HepG2 (cell line): ENCODE measurements around the gene SLC10A1. TPM values are rescaled to one million over a fixed set of nuclear protein-coding genes. Genes with fewer than 3 reads are reported as not detected.
A peak's percentile ranks its signal among the peaks of the same experiment; 100 is the strongest.

Experiments
- ATAD3A ChIP-seq: sonication (generic); formaldehyde crosslinking; IDR thresholded peaks from 2 replicates; pipeline ENCODE4 v1.4.0; 2020; ENCODE audit warnings: missing genetic modification reagents
- CREM ChIP-seq, 2 experiments: sonication (generic) in 1 of 2; formaldehyde crosslinking in 1 of 2; IDR thresholded peaks; 2 replicates each; pipeline versions ENCODE4 v1.4.0 to v1.6.1; 2016 to 2020; ENCODE audit warnings: antibody characterized with exemption in 1 of 2, mild to moderate bottlenecking in 1 of 2, missing genetic modification reagents in 1 of 2
- MAFF ChIP-seq: IDR thresholded peaks from 2 replicates; pipeline ENCODE4 v1.6.1; 2011; ENCODE audit warnings: low read depth, low read length, improper control_type of control experiment
- MXI1 ChIP-seq: IDR thresholded peaks from 3 replicates; pipeline ENCODE4 v1.6.1; 2012; ENCODE audit warnings: low read depth, low read length, inconsistent platforms, borderline replicate concordance
- NBN ChIP-seq: fragments of 450-650 bp; conservative IDR thresholded peaks from 2 replicates; pipeline ENCODE4 v1.6.1; 2017
- NFYB ChIP-seq: sonication (generic); formaldehyde crosslinking; IDR thresholded peaks from 2 replicates; pipeline ENCODE4 v1.4.0; 2020; ENCODE audit warnings: missing genetic modification reagents
- NKX3-1 ChIP-seq: sonication (generic); formaldehyde crosslinking; IDR thresholded peaks from 2 replicates; pipeline ENCODE4 v1.5.0; 2020; ENCODE audit warnings: missing genetic modification reagents
- NPAS2 ChIP-seq: sonication (generic); formaldehyde crosslinking; IDR thresholded peaks from 2 replicates; pipeline ENCODE4 v1.8.0; 2022; ENCODE audit warnings: mild to moderate bottlenecking, missing genetic modification reagents, borderline replicate concordance
- POLR2AphosphoS2 ChIP-seq: IDR thresholded peaks from 2 replicates; pipeline ENCODE4 v1.6.1; 2011; ENCODE audit warnings: low read depth, low read length, improper control_type of control experiment
- RAD21 ChIP-seq: fragments of 450-650 bp; formaldehyde crosslinking; IDR thresholded peaks from 2 replicates; pipeline ENCODE4 v1.5.0; 2020; ENCODE audit warnings: mild to moderate bottlenecking
- SNAPC5 ChIP-seq: sonication (generic); formaldehyde crosslinking; IDR thresholded peaks from 2 replicates; pipeline ENCODE4 v1.8.1; 2023; ENCODE audit warnings: mild to moderate bottlenecking, missing genetic modification reagents, borderline replicate concordance
- SOX13 ChIP-seq, 3 experiments: fragments of 450-650 bp in 1 of 3; sonication (generic) in 1 of 3; formaldehyde crosslinking in 1 of 3; IDR thresholded peaks in 2 of 3; conservative IDR thresholded peaks in 1 of 3; 2 replicates each; pipeline versions ENCODE4 v1.5.0 to v1.6.1; 2016 to 2020; ENCODE audit warnings: antibody characterized with exemption in 1 of 3, mild to moderate bottlenecking in 1 of 3, missing compliant biosample characterization in 1 of 3, missing genetic modification reagents in 1 of 3, moderate library complexity in 1 of 3
- YEATS4 ChIP-seq: sonication (generic); formaldehyde crosslinking; IDR thresholded peaks from 2 replicates; pipeline ENCODE4 v1.4.0; 2020; ENCODE audit warnings: missing genetic modification reagents, borderline replicate concordance
- ZBTB40 ChIP-seq, 2 experiments: fragments of 450-650 bp in 1 of 2; sonication (generic) in 1 of 2; formaldehyde crosslinking in 1 of 2; IDR thresholded peaks; 2 replicates each; pipeline versions ENCODE4 v1.6.1 to v1.8.0; 2016 to 2022; ENCODE audit warnings: antibody characterized with exemption in 1 of 2, mild to moderate bottlenecking in 1 of 2, missing genetic modification reagents in 1 of 2
- ZBTB7B ChIP-seq: sonication (generic); formaldehyde crosslinking; IDR thresholded peaks from 2 replicates; pipeline ENCODE4 v1.4.0; 2020; ENCODE audit warnings: missing genetic modification reagents
- ZNF121 ChIP-seq: sonication (generic); formaldehyde crosslinking; IDR thresholded peaks from 2 replicates; pipeline ENCODE4 v1.5.0; 2020; ENCODE audit warnings: mild to moderate bottlenecking, missing genetic modification reagents
- ZNF260 ChIP-seq: sonication (generic); formaldehyde crosslinking; IDR thresholded peaks from 2 replicates; pipeline ENCODE4 v1.4.0; 2020; ENCODE audit warnings: missing genetic modification reagents, low read depth, mild to moderate bottlenecking, borderline replicate concordance
- ZNF3 ChIP-seq: IDR thresholded peaks from 2 replicates; pipeline ENCODE4 v1.7.0; 2017; ENCODE audit warnings: inconsistent platforms
- ZNF326 ChIP-seq: sonication (generic); formaldehyde crosslinking; IDR thresholded peaks from 2 replicates; pipeline ENCODE4 v1.4.0; 2020; ENCODE audit warnings: missing genetic modification reagents, borderline replicate concordance
- ZNF562 ChIP-seq: sonication (generic); formaldehyde crosslinking; IDR thresholded peaks from 2 replicates; pipeline ENCODE4 v1.8.0; 2022; ENCODE audit warnings: missing genetic modification reagents, borderline replicate concordance
- ZNF589 ChIP-seq: sonication (generic); formaldehyde crosslinking; conservative IDR thresholded peaks from 2 replicates; pipeline ENCODE4 v1.8.0; 2022; ENCODE audit warnings: mild to moderate bottlenecking, moderate library complexity, missing genetic modification reagents
- ZNF781 ChIP-seq: sonication (generic); formaldehyde crosslinking; IDR thresholded peaks from 2 replicates; pipeline ENCODE4 v1.5.1; 2020; ENCODE audit warnings: borderline replicate concordance, mild to moderate bottlenecking, missing genetic modification reagents; ENCODE audit errors: not compliant biosample characterization
- polyA plus RNA-seq, 8 experiments: library from polyadenylated mRNA; depleted of rRNA in 3 of 8; stranded (reverse) in 7 of 8; unstranded in 1 of 8; fragments of >200 nt; fragmentation: Illumina TruSeq in 4 of 8; extraction: Trizol in 4 of 8; gene quantifications; 2 replicates each; pipeline versions ENCODE4 v1.2.1 to v1.2.3, GENCODE V29; 2011 to 2016; ENCODE audit warnings: low read depth in 4 of 8, missing spikeins in 1 of 8, mixed read lengths in 1 of 8; ENCODE audit not compliant: insufficient read depth in 1 of 8
- total RNA-seq, 5 experiments: library from RNA; depleted of rRNA; stranded (reverse); fragments of >200 nt; fragmentation: Illumina TruSeq; extraction: Trizol; gene quantifications; 2 replicates each; pipeline ENCODE4 v1.2.3, GENCODE V29; 2016; ENCODE audit warnings: low read depth in 1 of 5

The SLC10A1 gene
- total and polyA plus RNA-seq, 2 of the 13 experiments (the other 11 are each of a cell fraction or from before 2014, with no cell fraction given) = 0.17 TPM; not detected in 1

GRCh38 chr14:69811227-69811867 lies 14.3 kb upstream of the SLC10A1 start (continued):
- TF ChIP-seq ZNF781 = no peak
- no peak for TF ChIP-seq NFYB (CRISPR knock-in tag)
- TF ChIP-seq NPAS2 (CRISPR knock-in tag) = no peak
- TF ChIP-seq ZNF326 (CRISPR knock-in tag) = no peak
- no peak for TF ChIP-seq SNAPC5
- no peak for TF ChIP-seq ZNF260 (CRISPR knock-in tag)
- TF ChIP-seq ZBTB7B (CRISPR knock-in tag) = peak; percentile 20; the same call in 1 of the 2 replicates
- TF ChIP-seq YEATS4 (CRISPR knock-in tag) = no peak
- no peak for TF ChIP-seq ATAD3A (CRISPR knock-in tag)
- TF ChIP-seq RAD21 (CRISPR knock-in tag) = no peak
- no peak for TF ChIP-seq ZNF589
- no peak for TF ChIP-seq MXI1
- no peak for TF ChIP-seq ZNF3 (CRISPR knock-in tag)
- TF ChIP-seq CREM (IDR thresholded peaks at IDR 0.05) = no peak
- TF ChIP-seq CREM (CRISPR knock-in tag; IDR thresholded peaks at IDR 0.05) = no peak
- no peak for TF ChIP-seq NBN
- TF ChIP-seq SOX13 (IDR thresholded peaks at IDR 0.05) = no peak
- TF ChIP-seq SOX13 (CRISPR knock-in tag; conservative IDR thresholded peaks at IDR 0.05 in 1 of 2, IDR thresholded peaks at IDR 0.05 in 1 of 2) = no peak; a peak in 1 of 4 replicates
- TF ChIP-seq NKX3-1 (CRISPR knock-in tag) = no peak
- TF ChIP-seq ZNF562 = no peak
- TF ChIP-seq MAFF = no peak
- no peak for TF ChIP-seq POLR2AphosphoS2
- TF ChIP-seq ZBTB40 (IDR thresholded peaks at IDR 0.05) = no peak
- no peak for TF ChIP-seq ZBTB40 (CRISPR knock-in tag; IDR thresholded peaks at IDR 0.05)
- no peak for TF ChIP-seq ZNF121 (CRISPR knock-in tag)
